Stimulated activated CD4-positive, alpha-beta T cell treated with anti-CD3 and anti-CD28 coated beads, Interleukin-15, amount 100 ng/mL, for 48 hours (primary cell): ENCODE data around the gene HMX3.

ENCODE experiments used
- DNase-seq, 2 donors: peaks; one replicate each; pipeline ENCODE4 v3.0.0-alpha.2; 2020; ENCODE audit warnings: low read depth in 2 of 2

HMX3 gene

GRCh38 chr10:123147635-123148413, 12.1 kb downstream of the HMX3 start, which contains the start of gene HMX2:
Gene HMX2, plus strand, starts transcription at chr10:123148136. Its CDS starts 243 bp downstream, at chr10:123148379.
- no peak for DNase-seq

GRCh38 chr10:123148414-123149161, 12.8 kb downstream of the HMX3 start:
- no peak for DNase-seq

- DNase-seq, result no peak
These were observed 13.4 kb downstream of the HMX3 start for GRCh38 chr10:123149162-123149567.

- DNase-seq, result no peak
These were observed 13.9 kb downstream of the HMX3 start for GRCh38 chr10:123149568-123150270.

- DNase-seq, result no peak
These were observed 14.7 kb downstream of the HMX3 start for GRCh38 chr10:123150271-123150985.

- DNase-seq, result no peak
These were observed 15.4 kb downstream of the HMX3 start for GRCh38 chr10:123150986-123151736.

- no peak for DNase-seq
These were observed 16.0 kb downstream of the HMX3 start for GRCh38 chr10:123151737-123152135.

GRCh38 chr10:123153486-123154091, 17.8 kb downstream of the HMX3 start:
- DNase-seq, result no peak

- peak; percentile 92 to 93 for DNase-seq
These were observed 18.4 kb downstream of the HMX3 start, which contains the start of gene BUB3 for GRCh38 chr10:123154092-123154710. Gene BUB3, plus strand, starts transcription at chr10:123154402. Its CDS starts 516 bp downstream, at chr10:123154918.

- no peak for DNase-seq
These were observed 19.1 kb downstream of the HMX3 start for GRCh38 chr10:123154711-123155505.

GRCh38 chr10:123156078-123156477, 20.3 kb downstream of the HMX3 start:
- DNase-seq, result no peak

GRCh38 chr10:123157210-123157609, 21.4 kb downstream of the HMX3 start:
- no peak for DNase-seq

- no peak for DNase-seq
These were observed 22.9 kb downstream of the HMX3 start for GRCh38 chr10:123158682-123159081.

- no peak for DNase-seq
These were observed 24.7 kb downstream of the HMX3 start for GRCh38 chr10:123160311-123160980.

GRCh38 chr10:123164319-123164718, 28.5 kb downstream of the HMX3 start:
- no peak for DNase-seq

GRCh38 chr10:123165445-123166072, 29.8 kb downstream of the HMX3 start:
- DNase-seq, result no peak

GRCh38 chr10:123166618-123167017, 30.8 kb downstream of the HMX3 start:
- DNase-seq, result no peak

- DNase-seq, result no peak
These were observed 35.2 kb downstream of the HMX3 start for GRCh38 chr10:123170961-123171360.
